Panc1 (cell line): ENCODE results near the gene TSHZ2. TPM values are rescaled to one million over a fixed set of nuclear protein-coding genes. Genes with fewer than 3 reads are reported as not detected.

ENCODE experiments used
- ATAC-seq: fragments of 200-7000 bp; cut with Tn5 transposase; 2 replicates; pipeline ENCODE4 v1.9.1; 2020; ENCODE audit warnings: mild to moderate bottlenecking, moderate library complexity
- BruUV-seq: library from RNA; stranded (reverse); fragments of 400-500 nt; replicated peaks from 2 replicates; lab custom pipeline; 2021; lab: Mats Ljungman, UMichigan
- CTCF ChIA-PET: fragments of 300-600 bp; sonication (Branson Sonifier 250); formaldehyde crosslinking; loops from one replicate; lab custom pipeline; 2022; ENCODE audit warnings: antibody characterized with exemption; lab: Charles Lee
- POLR2A ChIA-PET: fragments of 300-600 bp; sonication (Branson Sonifier 250); formaldehyde crosslinking; loops from one replicate; lab custom pipeline; 2022; ENCODE audit warnings: antibody characterized with exemption; lab: Charles Lee
- DNase-seq: peaks from one replicate; pipeline ENCODE4 v3.0.0-alpha.2; 2010; ENCODE audit warnings: low read depth, low spot score
- H3K27ac ChIP-seq: 2 replicates; pipeline ENCODE4 v1.5.1; 2011; ENCODE audit warnings: mild to moderate bottlenecking, low read length, inconsistent platforms
- H3K27me3 ChIP-seq: fragments of 200-500 bp; sonication (Bioruptor generic); 2 replicates; pipeline ENCODE4 v1.6.0; 2014; ENCODE audit warnings: low read length, inconsistent platforms; ENCODE audit not compliant: control insufficient read depth, insufficient read depth
- H3K36me3 ChIP-seq: fragments of 200-500 bp; sonication (Bioruptor generic); 2 replicates; pipeline ENCODE4 v1.5.1; 2014; ENCODE audit warnings: inconsistent platforms, mild to moderate bottlenecking, low read length, moderate library complexity; ENCODE audit not compliant: control insufficient read depth, insufficient read depth
- H3K4me1 ChIP-seq: 2 replicates; pipeline ENCODE4 v1.5.1; 2011; ENCODE audit warnings: inconsistent platforms, mild to moderate bottlenecking, low read length, moderate library complexity; ENCODE audit not compliant: control insufficient read depth, insufficient read depth
- H3K4me3 ChIP-seq, 2 experiments: 2 replicates each; pipeline ENCODE4 v1.5.1; 2011 to 2012; ENCODE audit warnings: low read depth in 2 of 2, low read length in 2 of 2, mild to moderate bottlenecking in 2 of 2, inconsistent platforms in 1 of 2, moderate library complexity in 1 of 2
- H3K9me3 ChIP-seq: fragments of 200-500 bp; sonication (Bioruptor generic); 2 replicates; pipeline ENCODE4 v1.5.1; 2014; ENCODE audit warnings: low read depth, mild to moderate bottlenecking, inconsistent platforms, low read length, moderate library complexity; ENCODE audit not compliant: control insufficient read depth, insufficient read depth
- POLR2AphosphoS5 ChIP-seq: IDR thresholded peaks from 2 replicates; pipeline ENCODE4 v1.6.1; 2012; ENCODE audit warnings: mild to moderate bottlenecking, low read depth, low read length, moderate library complexity
- REST ChIP-seq, 2 experiments: IDR thresholded peaks; 2 replicates each; pipeline ENCODE4 v1.6.1; 2011 to 2012; ENCODE audit warnings: low read depth in 2 of 2, control low read depth in 1 of 2, low read length in 1 of 2, mild to moderate bottlenecking in 1 of 2, moderate library complexity in 1 of 2; ENCODE audit not compliant: insufficient read depth in 1 of 2
- SIN3A ChIP-seq: IDR thresholded peaks from 2 replicates; pipeline ENCODE4 v1.6.1; 2012; ENCODE audit warnings: low read depth, mild to moderate bottlenecking, low read length, moderate library complexity, borderline replicate concordance; ENCODE audit not compliant: insufficient read depth
- TCF7L2 ChIP-seq: IDR thresholded peaks from 2 replicates; pipeline ENCODE4 v1.6.1; 2011; ENCODE audit warnings: mild to moderate bottlenecking, low read depth, low read length, inconsistent platforms
- in situ Hi-C: cut with HindIII; loops from 2 replicates; pipeline ENCODE4 v1.10.0; 2016; ENCODE audit warnings: low sequenced_read_pairs, low pct_unique_long_range_greater_than_20kb
- intact Hi-C: fragments of 100-400 bp; cut with micrococcal nuclease; formaldehyde crosslinking; loops from one replicate; pipeline ENCODE4 v1.10.0; 2022; ENCODE audit not compliant: unreplicated experiment
- total RNA-seq: library from RNA; stranded (reverse); gene quantifications from one replicate; pipeline ENCODE4 v1.2.1, GENCODE V29; 2021; ENCODE audit not compliant: unreplicated experiment
- TF ChIP-seq, protein P1 (sequence below): fragments of 450-650 bp; IDR thresholded peaks from 2 replicates; pipeline ENCODE4 v1.5.1; 2017; ENCODE audit warnings: mild to moderate bottlenecking

TSHZ2 gene
- total RNA-seq, 1 experiment from 2014 or later: 0.36 TPM

- BruUV-seq: no TSS peak
- ChIA-PET CTCF (no interaction called here), POLR2A (no interaction called here)
- intact Hi-C loops: no loop called here
- no peak for ATAC-seq
- Histone ChIP-seq H3K9me3 (no peaks in the 10 kb centered on the region), H3K4me1 (no peaks in the 10 kb centered on the region), H3K27ac (no peak overlapping the region), H3K27me3 (peaks cover 25% of the 10 kb centered on the region), H3K4me3 (no peak overlapping the region), H3K36me3 (no peaks in the 10 kb centered on the region)
- in situ Hi-C loops: no loop called here
- no peak for TF ChIP-seq REST (IDR thresholded peaks at IDR 0.05; ENCODE audit: insufficient read depth in 1 of 2, low read depth in 2 of 2, low read length in 1 of 2)
- TF ChIP-seq TCF7L2: no peak
- TF ChIP-seq POLR2AphosphoS5: no peak
- TF ChIP-seq, protein P1, sequence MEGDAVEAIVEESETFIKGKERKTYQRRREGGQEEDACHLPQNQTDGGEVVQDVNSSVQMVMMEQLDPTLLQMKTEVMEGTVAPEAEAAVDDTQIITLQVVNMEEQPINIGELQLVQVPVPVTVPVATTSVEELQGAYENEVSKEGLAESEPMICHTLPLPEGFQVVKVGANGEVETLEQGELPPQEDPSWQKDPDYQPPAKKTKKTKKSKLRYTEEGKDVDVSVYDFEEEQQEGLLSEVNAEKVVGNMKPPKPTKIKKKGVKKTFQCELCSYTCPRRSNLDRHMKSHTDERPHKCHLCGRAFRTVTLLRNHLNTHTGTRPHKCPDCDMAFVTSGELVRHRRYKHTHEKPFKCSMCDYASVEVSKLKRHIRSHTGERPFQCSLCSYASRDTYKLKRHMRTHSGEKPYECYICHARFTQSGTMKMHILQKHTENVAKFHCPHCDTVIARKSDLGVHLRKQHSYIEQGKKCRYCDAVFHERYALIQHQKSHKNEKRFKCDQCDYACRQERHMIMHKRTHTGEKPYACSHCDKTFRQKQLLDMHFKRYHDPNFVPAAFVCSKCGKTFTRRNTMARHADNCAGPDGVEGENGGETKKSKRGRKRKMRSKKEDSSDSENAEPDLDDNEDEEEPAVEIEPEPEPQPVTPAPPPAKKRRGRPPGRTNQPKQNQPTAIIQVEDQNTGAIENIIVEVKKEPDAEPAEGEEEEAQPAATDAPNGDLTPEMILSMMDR: no peak
- TF ChIP-seq SIN3A: no peak
- no peak for DNase-seq
Measured at GRCh38 chr20:53194306-53195290, 222.4 kb downstream of the TSHZ2 start.

DNA sequence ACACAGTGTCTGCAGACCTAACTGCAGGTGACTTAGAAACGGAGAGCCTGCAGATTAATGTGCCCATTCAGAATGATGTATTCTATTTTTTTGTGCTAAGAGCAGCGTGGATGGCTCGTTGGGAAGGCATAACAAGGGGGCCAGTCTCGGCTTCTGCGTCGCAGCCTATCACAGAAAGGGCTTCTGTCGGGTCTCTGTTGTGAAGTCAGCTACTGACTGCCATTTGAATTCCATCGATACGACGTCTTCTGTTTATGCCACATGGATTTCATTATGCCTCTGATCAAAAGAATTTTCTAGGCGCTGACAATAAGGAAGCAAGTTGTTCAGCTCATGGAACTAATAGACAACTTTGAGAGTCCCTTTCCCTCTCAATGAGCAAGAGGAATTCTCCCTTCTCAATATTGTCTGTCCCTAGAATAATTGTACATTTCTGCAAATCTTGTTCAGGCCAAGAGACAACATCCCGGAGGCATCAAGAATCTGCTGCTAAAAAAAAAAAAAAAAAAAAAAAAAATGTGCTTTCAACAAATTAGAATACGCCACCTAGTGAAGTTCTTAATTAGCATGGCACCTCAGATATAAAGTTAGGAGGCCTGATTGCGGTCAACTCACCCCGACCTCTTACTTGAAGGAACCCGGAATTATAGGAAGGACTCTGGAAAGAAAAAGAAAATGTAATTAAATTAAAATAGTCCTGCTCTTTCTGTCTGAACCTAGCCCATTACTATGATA, 223.9 kb downstream of the TSHZ2 start:
- no TSS peak for BruUV-seq
- no peak overlapping the region for H3K4me3 ChIP-seq
- H3K36me3 ChIP-seq: no peaks in the 10 kb centered on the region
- no peak overlapping the region for H3K27ac ChIP-seq
- TF ChIP-seq SIN3A (no peak), TCF7L2 (no peak)
- H3K4me1 ChIP-seq: no peaks in the 10 kb centered on the region
- DNase-seq (no peak), ATAC-seq (no peak)
- CTCF ChIA-PET: no interaction called here
- POLR2A ChIA-PET: no interaction called here
- intact Hi-C loops (no loop called here), in situ Hi-C loops (no loop called here)
- peaks cover 28% of the 10 kb centered on the region for H3K27me3 ChIP-seq
- no peaks in the 10 kb centered on the region for H3K9me3 ChIP-seq
